ENCODE data around the gene LIN52.

The LIN52 gene

DNA sequence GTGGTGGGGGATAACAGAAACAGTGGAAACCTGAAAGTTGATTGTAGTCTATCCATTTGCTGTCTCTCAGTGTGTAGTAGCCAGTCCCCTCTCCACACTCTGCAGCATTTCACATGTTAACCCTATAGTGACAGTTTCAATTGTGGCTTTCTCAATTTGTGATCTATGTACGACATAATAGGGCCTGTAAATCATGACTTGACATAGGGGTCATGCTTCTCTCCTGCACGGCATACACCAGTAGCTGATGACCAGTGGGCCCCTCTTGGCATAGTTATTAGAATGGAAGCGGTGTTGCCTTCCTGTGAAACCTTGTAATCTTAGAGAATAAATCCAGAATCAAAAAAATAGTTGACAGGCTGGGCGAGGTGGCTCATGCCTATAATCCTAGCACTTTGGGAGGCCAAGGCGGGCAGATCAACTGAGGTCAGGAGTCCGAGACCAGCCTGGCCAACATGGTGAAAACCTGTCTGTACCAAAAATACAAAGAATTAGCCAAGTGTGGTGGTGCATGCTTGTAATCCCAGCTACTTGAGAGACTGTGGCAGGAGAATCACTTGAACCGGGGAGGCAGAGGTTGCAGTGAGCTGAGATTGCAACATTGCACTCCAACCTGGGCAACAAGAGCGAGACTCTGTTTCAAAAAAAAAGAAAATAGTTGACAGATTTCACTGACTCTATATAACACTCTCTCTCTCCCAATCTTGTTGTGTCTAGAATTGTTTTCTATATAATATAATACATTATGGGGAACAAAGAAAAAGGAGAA lies 109.9 kb downstream of the LIN52 start:
- DNase-seq (ENCODE audit: low read depth) = no peak

DNA sequence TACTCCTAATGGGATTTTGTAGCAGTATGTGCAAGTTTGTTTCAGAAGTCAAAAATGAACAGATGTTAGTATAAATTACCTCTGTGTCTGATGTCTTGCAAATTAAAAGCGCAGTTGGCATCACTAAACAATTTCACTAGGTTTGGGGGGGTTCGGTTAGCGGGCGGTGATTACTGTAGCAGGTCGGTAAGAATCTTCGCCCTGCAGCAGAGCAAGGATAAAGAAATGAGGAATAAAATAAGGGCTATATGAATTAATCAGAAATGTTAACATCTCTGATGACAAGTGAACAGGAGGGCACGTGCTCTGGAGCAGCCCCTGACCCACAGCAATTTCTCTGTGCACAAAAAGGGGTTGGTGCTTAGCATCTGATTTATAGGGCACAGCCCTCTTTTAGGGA lies 110.9 kb downstream of the LIN52 start:
- DNase-seq (ENCODE audit: low read depth) = no peak

DNA sequence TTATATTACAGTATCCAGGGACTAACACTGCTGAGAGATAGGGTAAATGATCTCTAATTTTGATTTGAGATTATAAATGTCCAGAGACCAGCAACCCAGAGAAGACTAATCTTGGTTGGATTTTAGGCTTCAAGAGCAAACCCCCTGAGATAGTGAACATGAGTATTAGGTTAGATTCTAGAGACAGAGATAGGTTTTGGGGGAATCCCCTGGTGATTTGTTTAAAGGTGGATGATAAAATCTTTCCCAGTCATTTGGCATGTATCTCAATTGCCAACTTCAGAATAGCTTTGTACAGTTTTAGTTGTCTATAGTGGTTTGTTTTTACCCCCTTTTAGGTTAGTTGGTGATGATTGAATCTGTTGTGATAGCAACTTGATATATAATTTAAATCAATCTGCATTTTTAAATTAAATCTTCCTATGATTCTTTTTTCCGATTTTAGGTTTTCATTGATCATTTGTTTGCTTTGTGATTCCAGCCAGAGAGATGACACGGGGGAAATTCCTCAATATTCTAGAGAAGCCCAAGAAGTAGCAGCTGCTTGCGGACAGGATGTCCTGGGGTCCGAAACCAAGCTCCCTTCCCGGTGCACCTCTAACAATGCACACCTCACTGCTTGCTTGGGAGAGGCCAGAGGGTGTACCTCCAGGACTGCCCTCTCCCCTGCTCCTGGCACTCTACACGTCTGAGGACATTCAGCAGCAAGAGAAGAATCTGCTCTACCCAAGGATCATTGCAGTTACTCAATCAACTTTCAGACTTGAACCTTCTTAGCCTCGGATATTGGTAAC lies 113.9 kb downstream of the LIN52 start:
- DNase-seq (ENCODE audit: low read depth) = no peak

DNA sequence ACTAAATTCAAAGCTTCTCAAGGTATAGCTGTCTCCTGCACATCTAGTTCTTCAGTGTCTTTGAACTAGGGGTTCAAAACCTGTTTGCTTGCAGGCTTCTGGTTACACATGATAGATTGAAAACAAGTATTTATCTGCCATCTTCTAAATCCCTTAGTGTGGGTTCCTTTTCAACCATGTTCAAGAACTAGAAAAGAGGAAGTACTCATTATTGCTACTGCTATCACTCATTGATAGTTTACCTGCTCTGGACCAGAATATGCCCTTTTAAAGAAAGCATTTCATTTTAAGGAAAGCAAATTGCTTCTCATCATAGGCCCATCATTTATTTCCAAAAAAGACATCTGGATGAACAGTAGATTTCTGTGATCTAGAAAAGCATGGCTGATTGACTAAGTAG lies 117.4 kb downstream of the LIN52 start:
- DNase-seq (ENCODE audit: low read depth) = no peak

DNA sequence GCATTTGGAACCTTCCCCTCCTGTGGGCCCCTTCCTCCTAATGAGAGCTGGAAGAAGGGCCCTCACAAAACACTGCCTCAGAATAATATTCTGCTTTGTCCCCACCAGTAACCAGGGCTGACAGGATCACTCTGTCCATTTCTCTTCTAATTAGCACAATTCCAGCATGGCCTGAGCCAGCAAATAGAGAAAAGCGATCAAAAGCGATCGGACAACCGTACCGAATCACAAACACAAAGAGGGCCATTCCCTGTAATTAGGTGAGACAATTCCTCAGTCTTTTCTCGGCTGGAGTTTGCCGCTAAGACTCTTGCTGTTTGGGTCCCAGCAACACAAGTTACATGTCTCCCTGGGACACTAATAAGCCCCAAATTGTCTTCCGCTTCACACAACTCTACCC lies 118.9 kb downstream of the LIN52 start:
- no peak for DNase-seq (ENCODE audit: low read depth)

- no peak for DNase-seq (ENCODE audit: low read depth)
Measured at GRCh38 chr14:74204491-74204890, 119.7 kb downstream of the LIN52 start.

GRCh38 chr14:74205882-74206281 lies 121.1 kb downstream of the LIN52 start:
- no peak for DNase-seq (ENCODE audit: low read depth)

GRCh38 chr14:74207943-74208342 lies 123.2 kb downstream of the LIN52 start:
- DNase-seq (ENCODE audit: low read depth) = no peak

- DNase-seq (ENCODE audit: low read depth) = no peak
Measured at GRCh38 chr14:74208642-74209041, 123.9 kb downstream of the LIN52 start.

DNA sequence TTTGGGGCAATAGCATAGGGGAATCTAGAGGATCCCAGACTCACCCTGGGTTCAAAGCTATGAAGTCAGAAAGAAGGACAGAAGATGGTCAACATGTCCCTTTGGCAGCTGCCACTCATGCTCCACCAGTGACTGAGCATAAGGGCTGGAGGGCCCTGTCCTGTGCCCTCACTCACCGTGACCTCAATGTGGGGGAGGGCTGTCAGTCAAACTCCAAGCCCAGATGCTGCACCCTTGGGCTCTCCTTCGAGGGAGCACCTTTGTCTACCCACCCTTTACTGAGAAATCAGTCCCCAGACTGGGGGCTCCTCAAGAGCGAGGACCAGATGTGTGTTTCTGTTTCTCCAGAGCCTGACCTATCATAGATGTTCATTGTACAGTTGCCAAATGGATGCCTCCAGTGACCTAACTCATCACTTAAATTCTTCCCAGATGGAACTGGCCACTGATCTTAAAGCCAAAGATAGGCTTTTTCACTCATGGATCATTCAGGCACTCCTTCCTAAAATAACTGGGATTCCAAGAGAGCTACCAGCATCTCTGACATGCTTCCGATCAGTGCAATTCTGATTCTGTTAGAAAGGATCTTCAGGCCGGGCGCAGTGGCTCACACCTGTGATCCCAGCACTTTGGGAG lies 127.3 kb downstream of the LIN52 start:
- no peak for DNase-seq (ENCODE audit: low read depth)

- DNase-seq (ENCODE audit: low read depth) = no peak
Measured at GRCh38 chr14:74213907-74214803, 129.4 kb downstream of the LIN52 start.

GRCh38 chr14:74216671-74217070 lies 131.9 kb downstream of the LIN52 start:
- DNase-seq (ENCODE audit: low read depth) = no peak

GRCh38 chr14:74217672-74218448 lies 133.1 kb downstream of the LIN52 start:
- peak; percentile 16 for DNase-seq (ENCODE audit: low read depth)

GRCh38 chr14:74218462-74218861 lies 133.7 kb downstream of the LIN52 start:
- no peak for DNase-seq (ENCODE audit: low read depth)

DNA sequence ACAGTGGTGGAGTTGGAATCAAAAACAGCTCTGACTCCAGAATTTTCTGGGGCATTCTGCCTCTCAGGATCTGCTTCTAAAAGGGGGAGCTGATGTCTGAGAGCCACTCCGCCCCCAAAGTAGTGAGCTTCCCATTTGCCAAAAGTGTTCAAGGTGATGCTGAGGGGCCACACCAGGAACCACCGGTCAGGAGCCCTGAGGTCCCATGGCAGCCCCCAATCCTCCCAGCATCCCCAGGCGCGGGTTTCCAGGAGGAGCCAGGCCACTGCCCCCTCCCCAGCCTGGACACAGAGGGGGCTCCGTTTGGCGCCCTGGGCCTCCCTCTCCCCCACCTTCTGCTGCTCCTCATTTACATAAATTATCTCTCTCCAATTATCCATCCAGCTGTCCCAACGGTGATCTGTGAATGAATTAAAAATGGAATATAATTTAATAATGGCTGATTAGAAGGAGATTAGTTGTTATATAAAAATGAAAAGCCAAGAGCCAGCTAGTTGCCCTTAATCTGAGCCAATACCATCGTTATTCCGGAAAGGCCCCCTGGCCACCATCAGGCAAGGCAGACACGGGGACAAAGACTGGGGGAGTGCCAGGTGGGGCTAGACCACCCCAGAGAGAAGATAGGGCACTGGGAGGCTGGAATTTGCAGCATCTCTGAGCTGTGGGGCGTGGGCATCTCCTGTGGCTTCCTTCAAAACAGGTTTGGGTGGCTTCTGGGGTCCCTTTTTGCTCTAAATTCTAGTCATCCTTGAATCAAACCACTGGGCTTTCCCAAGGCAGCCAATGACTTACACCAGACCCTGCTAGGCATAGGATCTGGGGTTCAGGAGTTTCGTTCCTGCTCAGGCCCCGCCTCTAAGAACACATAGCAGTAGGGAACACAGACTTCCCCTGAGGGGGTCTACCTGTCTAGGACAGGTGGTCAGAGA lies 134.8 kb downstream of the LIN52 start:
- DNase-seq (ENCODE audit: low read depth) = no peak

DNA sequence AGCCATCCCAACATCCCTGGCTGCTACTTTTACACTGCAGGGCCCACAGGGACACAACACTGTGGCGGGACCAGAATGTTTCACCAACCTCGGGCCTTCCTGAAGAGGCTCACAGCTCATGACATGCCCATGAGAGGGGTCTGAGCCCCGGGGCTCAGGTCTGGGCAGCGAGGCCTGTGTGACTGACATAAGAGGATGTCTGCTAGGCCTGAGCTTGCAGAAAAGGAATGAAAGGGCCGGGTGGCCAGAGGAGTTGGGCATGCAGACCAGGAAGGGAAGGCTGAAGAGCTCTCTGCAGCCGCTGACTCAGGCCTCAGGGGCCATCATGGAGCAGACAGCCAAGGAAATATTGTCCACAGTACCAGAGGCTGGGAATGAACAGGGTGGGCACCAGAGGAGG lies 136.2 kb downstream of the LIN52 start:
- DNase-seq (ENCODE audit: low read depth) = no peak

DNA sequence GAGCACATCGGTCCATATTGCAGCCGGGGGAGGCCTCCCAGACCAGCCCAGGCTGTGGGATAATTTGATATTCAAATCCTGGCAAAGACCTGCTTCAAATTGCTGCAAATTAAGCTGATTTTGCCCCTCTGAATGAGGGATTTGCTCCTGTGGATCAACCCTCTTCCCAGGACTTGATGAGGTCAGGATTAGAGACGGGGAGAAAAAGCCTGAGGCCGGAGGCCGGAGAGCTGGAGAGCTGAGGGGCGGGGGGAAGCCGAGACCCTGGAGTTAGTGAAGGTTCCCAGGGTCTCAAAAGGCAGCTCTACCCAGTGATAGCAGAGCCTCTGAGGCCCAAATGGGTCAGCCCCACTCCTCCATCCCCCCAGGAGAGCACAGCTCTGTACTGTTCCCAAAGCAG lies 137.0 kb downstream of the LIN52 start:
- no peak for DNase-seq (ENCODE audit: low read depth)

DNA sequence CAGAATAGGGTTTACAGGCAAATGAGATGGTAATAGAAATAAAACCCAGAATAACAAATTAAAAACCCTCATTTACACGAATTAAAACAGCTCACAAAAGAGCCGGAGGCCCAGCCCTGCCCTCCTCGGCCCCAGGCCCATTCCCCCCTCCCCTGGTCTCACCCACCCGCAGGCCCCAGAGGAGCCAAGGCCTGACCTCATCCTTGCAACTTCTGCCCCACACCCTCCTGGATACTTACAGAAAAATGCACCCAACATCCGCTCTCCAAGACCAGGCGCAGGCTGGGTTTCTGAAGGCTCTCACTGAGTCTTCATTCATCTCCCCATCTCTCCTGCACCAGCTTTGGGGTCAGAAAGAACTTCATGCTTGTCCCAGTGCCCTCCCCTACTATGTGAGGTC lies 138.3 kb downstream of the LIN52 start:
- no peak for DNase-seq (ENCODE audit: low read depth)

GRCh38 chr14:74231784-74232183 lies 147.0 kb downstream of the LIN52 start:
- DNase-seq (ENCODE audit: low read depth) = no peak

DNA sequence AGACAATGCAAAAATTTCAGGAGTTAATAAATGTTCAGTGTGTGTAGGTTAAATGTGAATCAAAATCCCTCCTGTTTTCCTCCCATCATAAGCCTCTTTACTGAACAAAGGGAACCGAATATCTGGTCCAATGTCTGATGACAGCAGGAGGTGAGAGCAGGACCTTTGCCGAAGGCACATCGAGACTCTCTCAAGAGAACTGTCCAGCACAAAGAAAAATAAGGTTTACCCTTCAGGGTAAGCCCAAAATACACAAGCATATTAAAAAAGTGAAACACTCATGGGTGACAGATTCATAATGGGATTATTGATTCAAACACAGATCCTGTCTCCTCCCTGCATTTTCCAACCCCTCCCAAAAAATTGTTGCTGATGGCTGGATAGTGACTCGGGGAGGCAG lies 150.3 kb downstream of the LIN52 start:
- no peak for DNase-seq (ENCODE audit: low read depth)
